Brain microvascular endothelial cell (primary cell): Measurements from ENCODE around the gene TNK2.
"Not testable (repeated sequence)": the region's sequence is repeated elsewhere in the genome, so short reads cannot be mapped to it uniquely, and the experiment has no call there.

Experiments
- DNase-seq: peaks from one replicate; pipeline ENCODE4 v3.0.0-alpha.2; 2020
- H3K27ac ChIP-seq: fragments of 250-450 bp; sonication (Bioruptor Pico); 2 replicates; pipeline ENCODE4 v1.5.1; 2020; ENCODE audit warnings: mild to moderate bottlenecking, moderate library complexity
- H3K27me3 ChIP-seq: fragments of 250-450 bp; sonication (Bioruptor Pico); replicated peaks from 2 replicates; pipeline ENCODE4 v1.5.1; 2020; ENCODE audit warnings: mild to moderate bottlenecking
- H3K36me3 ChIP-seq: fragments of 250-450 bp; sonication (Bioruptor Pico); replicated peaks from 2 replicates; pipeline ENCODE4 v1.5.1; 2020; ENCODE audit warnings: mild to moderate bottlenecking
- H3K4me3 ChIP-seq: 2 replicates; pipeline ENCODE4 v1.5.1; 2011; ENCODE audit warnings: low read depth, mild to moderate bottlenecking, control low read depth, low read length, moderate library complexity
- in situ Hi-C: cut with HindIII; loops from 2 replicates; pipeline ENCODE4 v1.10.0; 2017; ENCODE audit warnings: low sequenced_read_pairs, low pct_ligation_motif_present
- TF ChIP-seq, protein P1 (sequence below): IDR thresholded peaks from 2 replicates; pipeline ENCODE4 v1.5.1; 2011; ENCODE audit warnings: low read depth, mild to moderate bottlenecking, moderate library complexity, low read length, control low read depth, inconsistent platforms; ENCODE audit errors: missing control alignments

TNK2 gene

DNA sequence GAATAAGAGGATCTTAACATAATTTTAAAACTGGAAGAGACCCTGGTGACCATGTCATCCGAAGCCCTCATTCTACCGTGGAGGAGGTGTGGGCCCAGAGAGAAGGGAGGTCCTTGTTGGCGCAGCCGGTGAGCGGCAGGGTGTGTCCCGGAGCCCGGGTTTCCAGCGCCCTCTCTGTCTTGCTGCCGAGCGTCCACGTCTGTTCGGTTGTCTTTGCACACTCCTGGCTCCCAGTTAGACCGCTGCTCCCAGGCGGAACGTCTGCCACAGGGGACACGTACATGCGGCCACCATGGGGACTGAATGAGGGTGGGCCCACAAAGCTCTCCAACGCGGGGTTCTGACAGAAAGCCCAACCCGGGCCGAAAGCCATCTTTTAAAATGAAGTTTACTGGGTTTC is 90.0 kb downstream of the TNK2 start:
- H3K27ac ChIP-seq: no peak overlapping the region
- TF ChIP-seq, protein P1, sequence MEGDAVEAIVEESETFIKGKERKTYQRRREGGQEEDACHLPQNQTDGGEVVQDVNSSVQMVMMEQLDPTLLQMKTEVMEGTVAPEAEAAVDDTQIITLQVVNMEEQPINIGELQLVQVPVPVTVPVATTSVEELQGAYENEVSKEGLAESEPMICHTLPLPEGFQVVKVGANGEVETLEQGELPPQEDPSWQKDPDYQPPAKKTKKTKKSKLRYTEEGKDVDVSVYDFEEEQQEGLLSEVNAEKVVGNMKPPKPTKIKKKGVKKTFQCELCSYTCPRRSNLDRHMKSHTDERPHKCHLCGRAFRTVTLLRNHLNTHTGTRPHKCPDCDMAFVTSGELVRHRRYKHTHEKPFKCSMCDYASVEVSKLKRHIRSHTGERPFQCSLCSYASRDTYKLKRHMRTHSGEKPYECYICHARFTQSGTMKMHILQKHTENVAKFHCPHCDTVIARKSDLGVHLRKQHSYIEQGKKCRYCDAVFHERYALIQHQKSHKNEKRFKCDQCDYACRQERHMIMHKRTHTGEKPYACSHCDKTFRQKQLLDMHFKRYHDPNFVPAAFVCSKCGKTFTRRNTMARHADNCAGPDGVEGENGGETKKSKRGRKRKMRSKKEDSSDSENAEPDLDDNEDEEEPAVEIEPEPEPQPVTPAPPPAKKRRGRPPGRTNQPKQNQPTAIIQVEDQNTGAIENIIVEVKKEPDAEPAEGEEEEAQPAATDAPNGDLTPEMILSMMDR: no peak
- no peaks in the 10 kb centered on the region for H3K36me3 ChIP-seq
- H3K4me3 ChIP-seq: no peak overlapping the region
- in situ Hi-C loops: no loop called here
- DNase-seq: no peak
- H3K27me3 ChIP-seq: peaks cover 2% of the 10 kb centered on the region

DNA sequence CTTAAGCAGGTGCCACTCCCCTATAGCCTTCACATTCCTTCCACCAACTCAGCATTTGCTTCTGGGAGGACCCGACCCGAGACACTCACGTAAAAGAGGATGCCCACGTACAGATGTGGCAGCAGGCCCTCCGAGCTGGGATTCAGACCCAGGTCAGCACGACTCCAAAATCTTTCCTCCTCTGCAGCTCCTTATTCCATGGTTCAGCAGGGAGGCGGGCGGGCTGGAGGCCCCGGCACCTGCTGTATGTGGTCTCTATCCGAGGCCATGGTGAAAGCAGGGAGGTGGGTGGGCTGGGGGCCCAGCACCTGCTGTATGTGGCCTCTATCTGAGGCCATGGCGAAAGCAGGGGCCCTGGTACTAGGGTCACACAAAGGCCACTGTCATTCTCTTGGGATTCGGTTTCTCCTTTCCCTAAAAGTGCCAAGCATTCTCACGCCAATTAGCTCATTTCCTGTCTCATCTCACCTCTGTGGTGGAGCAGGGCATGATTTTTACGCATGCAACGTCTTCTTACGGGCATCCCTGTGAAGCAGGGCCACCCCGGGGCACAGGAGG is 90.7 kb downstream of the TNK2 start:
- no peaks in the 10 kb centered on the region for H3K36me3 ChIP-seq

DNA sequence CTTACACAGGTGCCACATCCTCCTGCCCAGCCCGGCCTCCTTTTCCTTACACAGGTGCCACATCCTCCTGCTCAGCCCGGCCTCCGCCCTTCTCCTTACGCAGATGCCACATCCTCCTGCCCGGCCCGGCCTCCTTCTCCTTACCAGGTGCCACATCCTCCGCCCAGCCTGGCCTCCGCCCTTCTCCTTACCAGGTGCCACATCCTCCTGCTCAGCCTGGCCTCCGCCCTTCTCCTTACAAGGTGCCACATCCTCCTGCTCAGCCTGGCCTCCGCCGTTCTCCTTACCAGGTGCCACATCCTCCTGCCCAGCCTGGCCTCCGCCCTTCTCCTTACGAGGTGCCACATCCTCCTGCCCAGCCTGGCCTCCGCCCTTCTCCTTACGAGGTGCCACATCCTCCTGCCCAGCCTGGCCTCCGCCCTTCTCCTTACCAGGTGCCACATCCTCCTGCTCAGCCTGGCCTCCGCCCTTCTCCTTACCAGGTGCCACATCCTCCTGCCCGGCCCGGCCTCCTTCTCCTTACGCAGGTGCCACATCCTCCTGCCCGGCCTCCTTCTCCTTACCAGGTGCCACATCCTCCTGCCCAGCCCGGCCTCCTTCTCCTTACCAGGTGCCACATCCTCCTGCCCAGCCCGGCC is 92.0 kb downstream of the TNK2 start:
- DNase-seq, H3K27ac ChIP-seq, H3K27me3 ChIP-seq, H3K36me3 ChIP-seq, H3K4me3 ChIP-seq, in situ Hi-C loops: not testable (repeated sequence)

More for the DNA sequence above, 90.7 kb downstream of the TNK2 start:
- DNase-seq: no peak
- Histone ChIP-seq H3K4me3 (no peak overlapping the region), H3K27me3 (peaks cover 2% of the 10 kb centered on the region), H3K27ac (no peak overlapping the region)
- in situ Hi-C loops: no loop called here
- TF ChIP-seq, protein P1: no peak

DNA sequence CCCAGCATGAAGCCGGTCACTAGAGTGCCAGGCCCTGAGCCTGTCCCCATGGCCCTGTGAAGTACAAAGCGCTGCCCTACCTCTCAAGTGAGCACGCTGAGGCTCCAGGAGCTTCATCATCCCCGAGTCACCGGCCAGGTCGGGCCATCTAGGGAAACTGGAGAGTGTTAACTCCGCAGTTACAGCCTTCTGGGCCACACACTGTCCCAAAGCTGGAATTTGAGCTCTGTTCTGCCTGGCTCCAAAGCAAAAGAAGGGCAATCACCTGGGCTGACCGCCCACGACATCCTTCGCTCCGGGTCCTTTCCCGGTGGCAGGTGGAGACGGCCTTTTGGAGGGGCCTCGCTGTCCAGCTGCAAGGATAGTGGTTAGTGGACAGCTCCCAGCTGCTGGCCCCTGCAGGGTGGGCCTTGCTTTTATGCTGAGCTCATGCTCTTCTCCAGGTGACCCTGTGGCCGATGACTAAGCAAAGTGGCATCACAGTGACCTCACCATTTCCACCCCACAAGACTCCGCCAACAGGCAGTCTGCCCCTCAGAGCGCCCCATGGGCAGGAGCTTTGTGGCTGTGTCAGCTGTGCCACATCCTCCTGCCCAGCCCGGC is 93.1 kb downstream of the TNK2 start:
- Histone ChIP-seq H3K27ac (no peak overlapping the region), H3K36me3 (no peaks in the 10 kb centered on the region), H3K4me3 (no peak overlapping the region), H3K27me3 (peaks cover 2% of the 10 kb centered on the region)
- DNase-seq: no peak
- in situ Hi-C loops: no loop called here
- TF ChIP-seq, protein P1: no peak

DNA sequence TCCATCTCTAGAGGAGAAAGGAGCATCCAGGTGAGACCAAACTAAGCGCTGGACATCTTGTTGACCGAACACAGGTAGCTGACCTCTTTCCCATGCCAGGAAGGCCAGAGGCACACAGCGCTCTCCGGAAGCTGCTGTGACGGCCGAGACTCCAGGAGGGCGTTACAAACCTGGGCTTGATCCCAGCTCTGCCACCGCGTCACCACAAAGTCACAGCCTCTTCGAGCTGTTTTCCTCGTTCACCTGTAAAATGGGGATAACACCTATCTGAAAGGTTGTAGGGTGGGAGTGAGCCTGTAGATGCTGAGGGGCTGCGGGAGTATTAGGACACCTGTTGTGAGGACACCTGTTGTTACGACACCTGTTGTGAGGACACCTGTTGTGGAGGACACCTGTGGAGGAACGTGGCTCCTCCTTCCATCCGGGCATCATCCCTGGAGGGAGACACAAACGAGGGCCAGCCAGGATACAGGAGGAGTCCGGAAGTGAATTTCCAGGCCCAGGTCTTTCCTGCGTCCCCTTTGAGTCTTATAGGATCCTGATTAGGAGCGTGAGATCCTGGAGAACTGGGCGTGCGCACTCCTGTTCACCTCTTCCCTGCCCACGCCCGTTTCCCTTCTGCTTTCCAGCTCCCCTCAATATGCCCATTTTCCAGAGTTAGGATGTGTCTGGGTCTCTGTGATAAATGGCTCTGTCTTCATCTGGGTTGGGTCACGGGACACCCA is 94.3 kb downstream of the TNK2 start:
- in situ Hi-C loops: no loop called here
- no peak overlapping the region for H3K27ac ChIP-seq
- no peak overlapping the region for H3K4me3 ChIP-seq
- H3K27me3 ChIP-seq: peaks cover 2% of the 10 kb centered on the region
- TF ChIP-seq, protein P1: no peak
- H3K36me3 ChIP-seq: no peaks in the 10 kb centered on the region
- no peak for DNase-seq
